SK-N-SH (cell line): Measurements from ENCODE around the gene FYN. TPM values are rescaled to one million over a fixed set of nuclear protein-coding genes. Genes with fewer than 3 reads are reported as not detected.

Source experiments
- CTCF ChIA-PET: fragments of 300-600, 350-600 bp; formaldehyde crosslinking; extraction: SDS; loops from one replicate; lab custom pipeline; 2021; lab: Yijun Ruan, JAX
- POLR2A ChIA-PET: fragments of 350-600 bp; sonication (Branson Sonifier 250); formaldehyde crosslinking; extraction: SDS; loops from one replicate; lab custom pipeline; 2020; ENCODE audit warnings: antibody characterized with exemption, inconsistent platforms; lab: Yijun Ruan, JAX
- DNase-seq: peaks from one replicate; pipeline ENCODE4 v3.0.0; 2012
- H2AFZ ChIP-seq: fragments of 200-600 bp; sonication (generic); 2 replicates; pipeline ENCODE4 v1.8.1; 2016; ENCODE audit warnings: antibody characterized with exemption, mild to moderate bottlenecking, low read depth
- H3F3A ChIP-seq: fragments of 200-600 bp; sonication (generic); replicated peaks from 2 replicates; pipeline ENCODE3; 2016; ENCODE audit warnings: antibody characterized with exemption, mild to moderate bottlenecking; ENCODE audit not compliant: insufficient read depth
- H3K27ac ChIP-seq, 2 experiments: fragments of 200-500 bp in 1 of 2; fragments of 200-600 bp in 1 of 2; sonication (Bioruptor generic) in 1 of 2; sonication (generic), shearing (Covaris generic) in 1 of 2; 2 replicates each; pipeline versions ENCODE4 v1.5.1 to v1.6.1; 2014 to 2016; ENCODE audit warnings: low read depth in 2 of 2, inconsistent platforms in 1 of 2, low read length in 1 of 2, mild to moderate bottlenecking in 1 of 2, mixed read lengths in 1 of 2
- H3K27me3 ChIP-seq: fragments of 200-600 bp; sonication (generic), shearing (Covaris generic); 2 replicates; pipeline ENCODE4 v1.6.1; 2016; ENCODE audit warnings: mixed run types; ENCODE audit not compliant: insufficient read depth
- H3K36me3 ChIP-seq, 2 experiments: fragments of 200-500 bp in 1 of 2; fragments of 200-600 bp in 1 of 2; sonication (Bioruptor generic) in 1 of 2; sonication (generic) in 1 of 2; replicated peaks in 1 of 2; 2 replicates each; pipeline versions ENCODE3 to v1.5.1; 2014 to 2016; ENCODE audit warnings: low read length in 1 of 2, mild to moderate bottlenecking in 1 of 2; ENCODE audit not compliant: insufficient read depth in 2 of 2, control insufficient read depth in 1 of 2
- H3K4me1 ChIP-seq, 2 experiments: fragments of 200-500 bp in 1 of 2; fragments of 200-600 bp in 1 of 2; sonication (Bioruptor generic) in 1 of 2; sonication (generic), shearing (Covaris generic) in 1 of 2; 2 replicates each; pipeline versions ENCODE4 v1.5.1 to v1.6.1; 2014 to 2016; ENCODE audit warnings: low read depth in 1 of 2, low read length in 1 of 2, mixed run types in 1 of 2; ENCODE audit not compliant: insufficient read depth in 2 of 2, control insufficient read depth in 1 of 2
- H3K4me2 ChIP-seq: fragments of 200-600 bp; sonication (generic), shearing (Covaris generic); 2 replicates; pipeline ENCODE4 v1.6.1; 2017; ENCODE audit warnings: mixed run types
- H3K4me3 ChIP-seq, 2 experiments: fragments of 200-500 bp in 1 of 2; fragments of 200-600 bp in 1 of 2; sonication (Bioruptor generic) in 1 of 2; sonication (generic), shearing (Covaris generic) in 1 of 2; 2 replicates each; pipeline versions ENCODE4 v1.5.1 to v1.8.1; 2014 to 2016; ENCODE audit warnings: low read depth in 2 of 2, inconsistent platforms in 1 of 2, low read length in 1 of 2, mild to moderate bottlenecking in 1 of 2, mixed read lengths in 1 of 2, moderate library complexity in 1 of 2
- H3K79me2 ChIP-seq: fragments of 200-600 bp; sonication (generic); 2 replicates; pipeline ENCODE4 v1.8.1; 2017; ENCODE audit warnings: mild to moderate bottlenecking; ENCODE audit not compliant: insufficient read depth
- H3K9ac ChIP-seq: fragments of 200-600 bp; sonication (generic); 2 replicates; pipeline ENCODE4 v1.6.1; 2017; ENCODE audit warnings: mixed run types
- H3K9me2 ChIP-seq: fragments of 200-600 bp; sonication (generic); 2 replicates; pipeline ENCODE4 v1.6.1; 2017; ENCODE audit warnings: mixed run types
- H3K9me3 ChIP-seq: fragments of 200-600 bp; sonication (generic); 2 replicates; pipeline ENCODE4 v1.6.1; 2017; ENCODE audit warnings: mixed run types, mild to moderate bottlenecking, moderate library complexity
- H4K20me1 ChIP-seq: fragments of 200-600 bp; sonication (generic); 2 replicates; pipeline ENCODE4 v1.6.1; 2017; ENCODE audit warnings: mild to moderate bottlenecking, mixed run types; ENCODE audit not compliant: insufficient read depth
- CTCF ChIP-seq: fragments of 200-600 bp; sonication (generic); IDR thresholded peaks from 2 replicates; pipeline ENCODE4 v1.6.1; 2017; ENCODE audit warnings: antibody characterized with exemption, mild to moderate bottlenecking, moderate library complexity
- ELF1 ChIP-seq: IDR thresholded peaks from 2 replicates; pipeline ENCODE4 v1.4.0; 2012
- EP300 ChIP-seq, 2 experiments: IDR thresholded peaks; 2 replicates each; pipeline versions ENCODE4 v1.4.0 to v1.6.1; 2012; ENCODE audit warnings: borderline replicate concordance in 1 of 2, low read depth in 1 of 2, low read length in 1 of 2
- FOSL2 ChIP-seq: IDR thresholded peaks from 2 replicates; pipeline ENCODE4 v1.4.0; 2012; ENCODE audit warnings: low read depth, mild to moderate bottlenecking, moderate library complexity, borderline replicate concordance
- GABPA ChIP-seq: IDR thresholded peaks from 2 replicates; pipeline ENCODE4 v1.4.0; 2012; ENCODE audit warnings: low read depth, mild to moderate bottlenecking
- IRF3 ChIP-seq: fragments of 150-350 bp; IDR thresholded peaks from 2 replicates; pipeline ENCODE4 v1.6.1; 2016; ENCODE audit warnings: mild to moderate bottlenecking, low read depth, low read length
- MEF2A ChIP-seq: IDR thresholded peaks from 2 replicates; pipeline ENCODE4 v1.4.0; 2012; ENCODE audit warnings: low read depth, borderline replicate concordance
- MXI1 ChIP-seq: IDR thresholded peaks from 2 replicates; pipeline ENCODE4 v1.6.1; 2012; ENCODE audit warnings: mild to moderate bottlenecking, low read depth, low read length, improper control_type of control experiment
- NRF1 ChIP-seq: IDR thresholded peaks from 2 replicates; pipeline ENCODE4 v1.6.1; 2012; ENCODE audit warnings: low read depth, mild to moderate bottlenecking, low read length
- POLR2AphosphoS5 ChIP-seq: IDR thresholded peaks from 2 replicates; pipeline ENCODE4 v1.6.1; 2012; ENCODE audit warnings: low read depth, low read length
- RAD21 ChIP-seq: IDR thresholded peaks from 2 replicates; pipeline ENCODE4 v1.6.1; 2012; ENCODE audit warnings: mild to moderate bottlenecking, low read length
- REST ChIP-seq: IDR thresholded peaks from 2 replicates; pipeline ENCODE4 v1.6.1; 2012; ENCODE audit warnings: mild to moderate bottlenecking, low read depth, low read length, moderate library complexity
- RFX5 ChIP-seq: IDR thresholded peaks from 2 replicates; pipeline ENCODE4 v1.6.1; 2012; ENCODE audit warnings: mild to moderate bottlenecking, improper control_type of control experiment, low read length
- TAF1 ChIP-seq: IDR thresholded peaks from 2 replicates; pipeline ENCODE4 v1.6.1; 2012; ENCODE audit warnings: low read depth, mild to moderate bottlenecking, low read length, moderate library complexity, borderline replicate concordance
- TCF12 ChIP-seq: IDR thresholded peaks from 2 replicates; pipeline ENCODE4 v1.4.0; 2012
- TEAD4 ChIP-seq: IDR thresholded peaks from 2 replicates; pipeline ENCODE4 v1.4.0; 2012; ENCODE audit warnings: mild to moderate bottlenecking, borderline replicate concordance; ENCODE audit not compliant: insufficient read depth
- YY1 ChIP-seq: IDR thresholded peaks from 2 replicates; pipeline ENCODE4 v1.4.0; 2012; ENCODE audit warnings: low read depth, mild to moderate bottlenecking
- WGBS: methylation state at CpG from one replicate; pipeline ENCODE4 v1.1.6; 2017; ENCODE audit warnings: low lambda C conversion rate; 5-methylcytosine and 5-hydroxymethylcytosine counted together
- polyA plus RNA-seq, 3 experiments: library from polyadenylated mRNA; depleted of rRNA; stranded (reverse); fragments of >200 nt; gene quantifications; 2 replicates each; pipeline ENCODE4 v1.2.3, GENCODE V29; 2012
- TF ChIP-seq, protein P1 (sequence below): IDR thresholded peaks from 2 replicates; pipeline ENCODE4 v1.4.0; 2012; ENCODE audit warnings: low read depth, borderline replicate concordance
- TF ChIP-seq, protein P2 (sequence below): IDR thresholded peaks from 2 replicates; pipeline ENCODE4; 2012

The FYN gene
- polyA plus RNA-seq, 1 of the 3 experiments (the other 2 are of a cell fraction), result 31.0 TPM

GRCh38 chr6:111759836-111760785 lies 113.1 kb downstream of the FYN start (continued):
- TF ChIP-seq ELF1 (no peak), RFX5 (no peak), MXI1 (no peak), POLR2AphosphoS5 (no peak), IRF3 (no peak), TEAD4 (no peak; the same call in 1 of the 2 replicates), FOSL2 (peak; percentile 4; the same call in 1 of the 2 replicates), NRF1 (no peak), YY1 (no peak), EP300 (IDR thresholded peaks at IDR 0.05; ENCODE audit: borderline replicate concordance in 1 of 2, low read depth in 1 of 2, low read length in 1 of 2) (peak in 1 of 2 experiments; percentile 19; a peak in 2 of 4 replicates)
- TF ChIP-seq, protein P1, sequence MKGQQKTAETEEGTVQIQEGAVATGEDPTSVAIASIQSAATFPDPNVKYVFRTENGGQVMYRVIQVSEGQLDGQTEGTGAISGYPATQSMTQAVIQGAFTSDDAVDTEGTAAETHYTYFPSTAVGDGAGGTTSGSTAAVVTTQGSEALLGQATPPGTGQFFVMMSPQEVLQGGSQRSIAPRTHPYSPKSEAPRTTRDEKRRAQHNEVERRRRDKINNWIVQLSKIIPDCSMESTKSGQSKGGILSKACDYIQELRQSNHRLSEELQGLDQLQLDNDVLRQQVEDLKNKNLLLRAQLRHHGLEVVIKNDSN, result no peak

GRCh38 chr6:111759331-111759835 lies 113.9 kb downstream of the FYN start:
- 46% methylated on average over 10 of the region's 10 CpGs for WGBS
- CTCF ChIA-PET, result interaction anchor here (0.8 to 2.0 kb wide), 7 partner anchors 16 to 285 kb away, joined by 3 to 8 read pairs (median 3); no protein-coding TSS in a partner anchor
- POLR2A ChIA-PET, result no interaction called here
- no peak for TF ChIP-seq ELF1
- TF ChIP-seq CTCF, result no peak
- TF ChIP-seq, protein P2, sequence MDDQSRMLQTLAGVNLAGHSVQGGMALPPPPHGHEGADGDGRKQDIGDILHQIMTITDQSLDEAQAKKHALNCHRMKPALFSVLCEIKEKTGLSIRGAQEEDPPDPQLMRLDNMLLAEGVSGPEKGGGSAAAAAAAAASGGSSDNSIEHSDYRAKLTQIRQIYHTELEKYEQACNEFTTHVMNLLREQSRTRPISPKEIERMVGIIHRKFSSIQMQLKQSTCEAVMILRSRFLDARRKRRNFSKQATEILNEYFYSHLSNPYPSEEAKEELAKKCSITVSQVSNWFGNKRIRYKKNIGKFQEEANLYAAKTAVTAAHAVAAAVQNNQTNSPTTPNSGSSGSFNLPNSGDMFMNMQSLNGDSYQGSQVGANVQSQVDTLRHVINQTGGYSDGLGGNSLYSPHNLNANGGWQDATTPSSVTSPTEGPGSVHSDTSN, result no peak
- no peak for TF ChIP-seq TCF12
- TF ChIP-seq RAD21, result no peak
- no peak for TF ChIP-seq MXI1
- no peak for TF ChIP-seq FOSL2
- TF ChIP-seq TAF1, result no peak
- TF ChIP-seq REST, result no peak
- no peak for TF ChIP-seq GABPA
- TF ChIP-seq IRF3, result no peak
- TF ChIP-seq MEF2A, result no peak

More at GRCh38 chr6:111759331-111759835, 113.9 kb downstream of the FYN start:
- Histone ChIP-seq H3K36me3 (no peaks in the 10 kb centered on the region), H4K20me1 (no peaks in the 10 kb centered on the region), H3K27me3 (no peaks in the 10 kb centered on the region), H3K9me2 (no peaks in the 10 kb centered on the region), H3K4me2 (peak overlapping the region; percentile 65), H3K4me1 (peaks cover 37 to 46% of the 10 kb centered on the region in 2 experiments; a peak in 3 of 4 replicates), H3K27ac (peak overlapping the region; percentile 82 to 86), H2AFZ (no peak overlapping the region), H3F3A (peaks cover 12% of the 10 kb centered on the region), H3K9me3 (no peaks in the 10 kb centered on the region), H3K79me2 (peaks cover 8% of the 10 kb centered on the region; the same call in 1 of the 2 replicates), H3K9ac (peak overlapping the region; percentile 32; the same call in 1 of the 2 replicates), H3K4me3 (peak overlapping the region; percentile 13 to 31; a peak in 3 of 4 replicates)
- no peak for DNase-seq
